Suprapubic skin (tissue), 4 donors: ENCODE results near the gene KLHL33. TPM values are rescaled to one million over a fixed set of nuclear protein-coding genes. Genes with fewer than 3 reads are reported as not detected.

ENCODE experiments used
- DNase-seq, 2 donors: peaks; one replicate each; pipeline ENCODE4 v3.0.0-alpha.2; 2019; ENCODE audit warnings: low spot score in 2 of 2
- H3K27ac ChIP-seq: fragments of 200-600 bp; sonication (generic); one replicate; pipeline ENCODE4 v1.5.1; 2019
- H3K27me3 ChIP-seq: fragments of 200-600 bp; sonication (generic); one replicate; pipeline ENCODE4 v1.5.1; 2019
- H3K36me3 ChIP-seq: fragments of 200-600 bp; sonication (generic); one replicate; pipeline ENCODE4 v1.5.1; 2019
- H3K4me1 ChIP-seq: fragments of 200-600 bp; sonication (generic); one replicate; pipeline ENCODE4 v1.5.1; 2019
- H3K4me3 ChIP-seq: fragments of 200-600 bp; sonication (generic); one replicate; pipeline ENCODE4 v1.5.1; 2019; ENCODE audit warnings: mild to moderate bottlenecking
- H3K9me3 ChIP-seq: fragments of 200-600 bp; sonication (generic); one replicate; pipeline ENCODE4 v1.5.1; 2019
- EP300 ChIP-seq: sonication (generic); formaldehyde crosslinking; IDR thresholded peaks from one replicate; pipeline ENCODE4 v1.6.1; 2017; ENCODE audit warnings: antibody characterized with exemption
- POLR2A ChIP-seq, 2 donors: fragments of 450-650 bp; IDR thresholded peaks; one replicate each; pipeline ENCODE4 v1.6.1; 2017; ENCODE audit warnings: antibody characterized with exemption in 2 of 2, mild to moderate bottlenecking in 2 of 2, moderate library complexity in 2 of 2
- POLR2AphosphoS5 ChIP-seq, 3 donors: sonication (generic); formaldehyde crosslinking; IDR thresholded peaks; one replicate each; pipeline ENCODE4 v1.6.1; 2017; ENCODE audit warnings: antibody characterized with exemption in 3 of 3
- WGBS: methylation state at CpG from one replicate; pipeline ENCODE4 v1.1.5; 2018; 5-methylcytosine and 5-hydroxymethylcytosine counted together
- total RNA-seq, 4 donors: library from RNA; depleted of rRNA; stranded (reverse); fragments of >200 nt; gene quantifications; one replicate each; pipeline ENCODE4 v1.1.0, GENCODE V29; 2016
- TF ChIP-seq, protein P1 (sequence below), 2 donors: fragments of 200-600 bp in 1 of 2; fragments of 450-650 bp in 1 of 2; sonication (generic) in 1 of 2; IDR thresholded peaks; one replicate each; pipeline ENCODE4 v1.5.1; 2016 to 2019; ENCODE audit warnings: antibody characterized with exemption in 2 of 2, mild to moderate bottlenecking in 1 of 2, moderate library complexity in 1 of 2

Gene KLHL33
- total RNA-seq, 4 donors from 2014 or later = 0.08 TPM; not detected in 3

GRCh38 chr14:20421267-20421666, 14.7 kb downstream of the KLHL33 start:
- TF ChIP-seq, protein P1, sequence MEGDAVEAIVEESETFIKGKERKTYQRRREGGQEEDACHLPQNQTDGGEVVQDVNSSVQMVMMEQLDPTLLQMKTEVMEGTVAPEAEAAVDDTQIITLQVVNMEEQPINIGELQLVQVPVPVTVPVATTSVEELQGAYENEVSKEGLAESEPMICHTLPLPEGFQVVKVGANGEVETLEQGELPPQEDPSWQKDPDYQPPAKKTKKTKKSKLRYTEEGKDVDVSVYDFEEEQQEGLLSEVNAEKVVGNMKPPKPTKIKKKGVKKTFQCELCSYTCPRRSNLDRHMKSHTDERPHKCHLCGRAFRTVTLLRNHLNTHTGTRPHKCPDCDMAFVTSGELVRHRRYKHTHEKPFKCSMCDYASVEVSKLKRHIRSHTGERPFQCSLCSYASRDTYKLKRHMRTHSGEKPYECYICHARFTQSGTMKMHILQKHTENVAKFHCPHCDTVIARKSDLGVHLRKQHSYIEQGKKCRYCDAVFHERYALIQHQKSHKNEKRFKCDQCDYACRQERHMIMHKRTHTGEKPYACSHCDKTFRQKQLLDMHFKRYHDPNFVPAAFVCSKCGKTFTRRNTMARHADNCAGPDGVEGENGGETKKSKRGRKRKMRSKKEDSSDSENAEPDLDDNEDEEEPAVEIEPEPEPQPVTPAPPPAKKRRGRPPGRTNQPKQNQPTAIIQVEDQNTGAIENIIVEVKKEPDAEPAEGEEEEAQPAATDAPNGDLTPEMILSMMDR (IDR thresholded peaks at IDR 0.05) = no peak
- TF ChIP-seq POLR2A (IDR thresholded peaks at IDR 0.05) (no peak), EP300 (no peak), POLR2AphosphoS5 (IDR thresholded peaks at IDR 0.05) (no peak)
- 47% methylated on average over 2 of the region's 2 CpGs for WGBS
- no peak for DNase-seq
- H3K4me3 ChIP-seq = no peak overlapping the region
- H3K27me3 ChIP-seq = no peaks in the 10 kb centered on the region
- H3K9me3 ChIP-seq = no peaks in the 10 kb centered on the region
- no peaks in the 10 kb centered on the region for H3K4me1 ChIP-seq
- H3K36me3 ChIP-seq = no peaks in the 10 kb centered on the region
- H3K27ac ChIP-seq = no peak overlapping the region

GRCh38 chr14:20419419-20419818, 16.5 kb downstream of the KLHL33 start:
- no peaks in the 10 kb centered on the region for H3K9me3 ChIP-seq
- no peak overlapping the region for H3K27ac ChIP-seq
- no peak overlapping the region for H3K4me3 ChIP-seq
- no peak for DNase-seq
- TF ChIP-seq POLR2A (IDR thresholded peaks at IDR 0.05) (no peak), EP300 (no peak), POLR2AphosphoS5 (IDR thresholded peaks at IDR 0.05) (no peak)
- TF ChIP-seq, protein P1 (IDR thresholded peaks at IDR 0.05) = no peak
- no peaks in the 10 kb centered on the region for H3K27me3 ChIP-seq
- no CpG with 5 or more reads among the region's 1 CpG for WGBS
- no peaks in the 10 kb centered on the region for H3K4me1 ChIP-seq
- no peaks in the 10 kb centered on the region for H3K36me3 ChIP-seq

GRCh38 chr14:20418501-20418909, 17.5 kb downstream of the KLHL33 start:
- H3K27me3 ChIP-seq = no peaks in the 10 kb centered on the region
- DNase-seq = no peak
- H3K9me3 ChIP-seq = no peaks in the 10 kb centered on the region
- peaks cover 8% of the 10 kb centered on the region for H3K4me1 ChIP-seq
- 90% methylated on average over 2 of the region's 2 CpGs for WGBS
- H3K27ac ChIP-seq = no peak overlapping the region
- H3K4me3 ChIP-seq = no peak overlapping the region
- H3K36me3 ChIP-seq = no peaks in the 10 kb centered on the region
- TF ChIP-seq, protein P1 (IDR thresholded peaks at IDR 0.05) = no peak
- no peak for TF ChIP-seq POLR2A (IDR thresholded peaks at IDR 0.05)
- TF ChIP-seq POLR2AphosphoS5 (IDR thresholded peaks at IDR 0.05) = no peak
- no peak for TF ChIP-seq EP300

- H3K9me3 ChIP-seq = no peaks in the 10 kb centered on the region
- no peak overlapping the region for H3K4me3 ChIP-seq
- 54% methylated on average over 7 of the region's 7 CpGs for WGBS
- H3K36me3 ChIP-seq = no peaks in the 10 kb centered on the region
- H3K27me3 ChIP-seq = no peaks in the 10 kb centered on the region
- TF ChIP-seq EP300 (no peak), POLR2A (IDR thresholded peaks at IDR 0.05) (no peak), POLR2AphosphoS5 (IDR thresholded peaks at IDR 0.05) (no peak)
- TF ChIP-seq, protein P1 (IDR thresholded peaks at IDR 0.05) = no peak
- H3K27ac ChIP-seq = no peak overlapping the region
- peaks cover 8% of the 10 kb centered on the region for H3K4me1 ChIP-seq
- no peak for DNase-seq
These were observed 18.4 kb downstream of the KLHL33 start for GRCh38 chr14:20417250-20418186.

DNA sequence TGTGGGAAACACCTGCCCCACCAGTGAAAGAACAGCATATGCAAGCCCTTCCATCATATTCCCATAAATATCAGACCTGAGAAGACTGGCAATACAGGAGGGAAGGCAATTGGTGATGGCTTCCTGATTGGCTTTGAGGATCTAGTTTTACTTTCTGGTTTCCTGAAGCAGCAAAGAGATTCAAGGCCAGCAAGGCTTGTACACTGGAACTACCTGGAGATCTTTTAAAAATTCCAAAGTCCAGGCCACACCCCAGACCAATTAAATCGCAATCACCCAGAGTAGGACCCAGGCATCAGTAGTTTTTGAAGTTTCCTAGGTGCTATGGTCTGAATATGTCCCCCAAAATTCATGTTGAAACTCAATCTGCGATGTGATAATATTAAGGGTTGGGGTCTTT, 19.7 kb downstream of the KLHL33 start:
- Histone ChIP-seq H3K27ac (no peak overlapping the region), H3K36me3 (no peaks in the 10 kb centered on the region), H3K4me1 (peaks cover 21% of the 10 kb centered on the region), H3K4me3 (no peak overlapping the region), H3K9me3 (no peaks in the 10 kb centered on the region), H3K27me3 (no peaks in the 10 kb centered on the region)
- DNase-seq = no peak
- TF ChIP-seq EP300 (no peak), POLR2AphosphoS5 (IDR thresholded peaks at IDR 0.05) (no peak), POLR2A (IDR thresholded peaks at IDR 0.05) (no peak)
- TF ChIP-seq, protein P1 (IDR thresholded peaks at IDR 0.05) = no peak
- WGBS = 100% methylated on average over 2 of the region's 2 CpGs
